Measurements from ENCODE around the gene FLYWCH2.

FLYWCH2 gene, protein sequence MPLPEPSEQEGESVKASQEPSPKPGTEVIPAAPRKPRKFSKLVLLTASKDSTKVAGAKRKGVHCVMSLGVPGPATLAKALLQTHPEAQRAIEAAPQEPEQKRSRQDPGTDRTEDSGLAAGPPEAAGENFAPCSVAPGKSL

DNA sequence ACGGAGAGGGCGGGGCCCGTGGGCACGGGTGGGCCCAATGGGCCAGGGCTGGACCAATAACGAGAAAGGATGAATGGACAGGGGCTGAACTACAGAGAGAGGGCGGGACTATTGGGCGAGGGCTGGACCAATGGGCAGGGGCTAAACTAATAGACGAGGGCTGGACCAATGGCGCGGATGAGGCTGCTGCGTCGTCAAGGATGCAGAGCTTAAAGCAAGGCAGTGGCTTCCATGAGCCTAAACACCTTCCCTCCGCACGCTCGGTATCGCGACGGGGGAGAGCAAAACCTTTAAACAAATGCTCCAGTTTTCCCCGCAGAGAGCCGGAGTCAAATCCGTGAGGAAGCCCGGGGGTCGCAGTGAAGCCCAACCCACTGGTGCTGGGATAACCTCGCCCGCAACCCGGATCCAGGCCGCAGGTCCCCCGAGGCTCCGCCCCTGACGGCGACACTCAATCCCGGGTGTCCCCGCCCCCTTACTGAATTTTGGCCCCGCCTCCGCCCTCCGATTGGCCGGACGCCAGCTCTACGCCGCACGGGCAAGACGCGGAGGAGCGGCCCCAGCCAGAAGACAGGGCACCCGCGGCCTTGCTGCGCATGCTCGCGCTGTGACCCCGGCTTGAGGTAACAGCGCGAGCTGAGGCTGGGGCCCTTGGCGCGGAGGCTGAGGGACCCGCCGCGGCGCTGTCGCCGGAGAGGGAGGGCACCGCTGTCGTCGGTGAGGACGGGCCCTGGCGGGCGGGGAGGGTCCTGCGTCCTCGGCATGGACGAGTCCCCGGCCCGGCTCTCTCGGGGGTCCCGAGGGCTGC, at the start of gene FLYWCH2:
TSS of gene FLYWCH2 (plus strand) at position 566 of the 808 bp plus-strand sequence. CDS start 13,235 bp downstream, outside the sequence.
- DNase-seq: peak; percentile 95

DNA sequence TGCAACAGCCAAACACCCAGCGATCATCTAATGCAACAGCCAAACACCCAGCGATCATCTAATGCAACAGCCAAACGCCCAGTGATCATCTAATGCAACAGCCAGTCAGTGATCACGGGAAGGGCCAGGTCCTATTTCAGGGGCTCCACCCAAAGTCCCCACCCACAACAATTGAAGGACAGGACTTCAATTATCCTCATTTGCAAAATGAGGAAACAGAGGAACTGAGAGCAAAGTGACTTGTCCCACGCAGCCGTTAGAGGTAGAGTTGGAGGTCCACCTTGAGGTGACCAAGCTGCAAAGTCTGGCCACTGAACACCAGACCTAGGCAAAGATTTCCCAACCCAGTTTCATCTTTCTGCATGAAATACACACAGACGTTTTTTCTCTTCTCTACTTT, 49.2 kb upstream of the FLYWCH2 start:
- no peak for DNase-seq

DNA sequence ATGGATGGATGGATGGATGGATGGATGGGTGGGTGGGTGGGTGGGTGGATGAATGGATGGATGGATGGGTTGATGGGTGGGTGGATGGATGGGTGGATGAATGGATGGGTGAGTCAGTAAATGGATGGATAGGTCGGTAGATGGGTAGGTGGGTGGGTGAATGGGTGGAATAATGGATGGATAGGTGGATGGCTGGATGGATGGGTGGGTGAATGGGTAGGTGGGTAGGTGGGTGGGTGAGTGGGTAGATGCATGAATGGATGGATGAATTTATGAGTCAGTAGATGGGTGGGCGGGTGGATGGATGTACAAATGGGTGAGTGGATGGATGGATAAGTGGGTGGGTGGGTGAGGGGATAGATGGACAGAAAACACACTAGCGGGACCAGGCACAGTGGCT, 48.0 kb upstream of the FLYWCH2 start:
- DNase-seq: no peak

- DNase-seq: no peak
These were observed 47.1 kb upstream of the FLYWCH2 start for GRCh38 chr16:2835638-2836493.

- no peak for DNase-seq
These were observed 46.1 kb upstream of the FLYWCH2 start for GRCh38 chr16:2836646-2837508.

- peak; percentile 35 for DNase-seq
These were observed 44.1 kb upstream of the FLYWCH2 start for GRCh38 chr16:2838928-2839327.

DNA sequence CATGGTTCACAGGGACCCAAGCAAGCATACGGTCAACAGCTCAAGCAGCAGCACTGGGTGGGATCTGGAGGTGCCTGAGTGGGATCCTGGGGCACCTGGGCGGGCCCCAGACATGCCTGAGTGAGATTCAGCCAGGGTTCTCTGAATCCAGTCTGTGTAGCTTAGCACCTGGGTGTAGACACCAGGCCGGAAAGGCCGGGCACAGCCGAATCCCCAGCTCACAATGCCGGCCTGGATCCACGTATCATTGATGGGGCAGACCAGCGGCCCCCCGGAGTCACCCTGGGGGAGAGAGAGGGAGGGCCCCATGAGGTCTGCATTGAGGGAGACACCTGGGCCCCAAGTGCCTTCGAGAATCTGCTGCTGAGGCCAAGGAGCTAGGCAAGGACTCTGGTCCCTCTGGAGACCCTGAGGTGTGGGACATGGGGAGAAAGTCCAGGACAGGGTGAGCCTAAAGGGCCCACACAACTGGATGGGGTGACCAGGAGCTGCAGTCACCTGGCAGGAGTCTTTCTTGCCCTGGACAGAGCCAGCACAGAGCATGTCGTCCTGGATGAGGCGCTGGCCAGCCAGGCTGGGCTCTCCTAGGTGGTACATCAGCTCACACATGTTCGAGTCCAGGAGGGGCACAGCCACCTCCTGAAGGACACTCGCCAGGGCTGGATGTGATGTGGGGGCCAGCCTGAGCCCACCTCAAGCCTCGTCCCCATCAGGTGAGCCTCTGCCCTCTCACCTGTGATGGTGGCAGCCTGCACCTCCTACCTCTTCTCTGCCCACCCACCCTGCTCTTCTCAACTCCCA, 43.2 kb upstream of the FLYWCH2 start:
- no peak for DNase-seq

- no peak for DNase-seq
These were observed 42.1 kb upstream of the FLYWCH2 start for GRCh38 chr16:2840914-2841313.

GRCh38 chr16:2841606-2842339, 41.2 kb upstream of the FLYWCH2 start:
- no peak for DNase-seq

DNA sequence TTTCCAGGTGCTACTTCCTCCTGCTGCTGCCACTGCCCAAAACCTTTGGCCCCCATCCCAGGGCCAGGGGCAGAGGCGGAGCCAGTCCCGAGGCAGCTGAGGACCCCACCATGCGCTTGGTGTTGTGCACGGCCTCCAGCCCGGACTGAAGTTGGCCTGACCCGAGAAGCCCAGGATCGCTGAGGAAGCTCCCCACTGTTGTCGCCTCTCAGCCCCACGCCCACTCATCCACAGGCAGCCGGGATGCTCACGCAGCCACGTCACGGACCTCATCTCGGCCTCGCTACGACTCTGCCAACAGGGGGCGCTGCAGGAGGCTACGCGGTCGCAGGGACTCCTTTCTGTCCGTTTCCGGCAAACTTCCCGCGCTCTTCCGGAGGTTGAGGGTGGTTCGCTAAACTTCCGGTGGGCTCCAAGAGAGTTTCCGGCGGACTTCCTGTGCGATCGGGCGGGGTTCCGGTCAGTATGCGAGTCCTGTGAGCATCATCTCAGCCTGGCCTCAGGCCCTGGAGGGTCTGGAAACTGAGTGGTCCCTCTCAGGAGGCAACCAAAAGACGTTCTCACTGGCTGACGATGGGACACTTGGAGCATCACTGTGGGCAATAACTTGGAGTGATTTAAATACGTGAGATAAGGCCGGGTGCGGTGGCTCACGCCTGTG, 40.5 kb upstream of the FLYWCH2 start:
- DNase-seq: no peak

DNA sequence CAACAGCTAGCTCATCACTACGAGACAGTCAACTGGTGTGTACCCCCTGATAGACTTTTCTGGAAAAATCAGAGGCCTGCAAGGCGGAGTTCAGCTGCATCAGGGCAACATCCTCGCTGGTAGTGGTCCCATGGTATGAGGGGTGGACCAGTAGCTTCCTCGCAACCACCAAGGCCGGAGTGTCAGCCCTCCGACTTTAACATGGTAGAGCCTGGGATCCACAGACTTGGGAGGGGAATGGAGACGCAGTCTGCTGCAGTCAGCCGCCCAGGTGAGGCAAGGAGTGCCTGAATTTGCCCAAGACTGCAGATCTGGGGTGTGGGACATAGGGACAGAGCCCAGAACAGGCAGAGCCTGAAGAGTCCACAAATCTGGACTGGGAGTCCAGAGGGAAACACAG, 39.5 kb upstream of the FLYWCH2 start:
- no peak for DNase-seq

DNA sequence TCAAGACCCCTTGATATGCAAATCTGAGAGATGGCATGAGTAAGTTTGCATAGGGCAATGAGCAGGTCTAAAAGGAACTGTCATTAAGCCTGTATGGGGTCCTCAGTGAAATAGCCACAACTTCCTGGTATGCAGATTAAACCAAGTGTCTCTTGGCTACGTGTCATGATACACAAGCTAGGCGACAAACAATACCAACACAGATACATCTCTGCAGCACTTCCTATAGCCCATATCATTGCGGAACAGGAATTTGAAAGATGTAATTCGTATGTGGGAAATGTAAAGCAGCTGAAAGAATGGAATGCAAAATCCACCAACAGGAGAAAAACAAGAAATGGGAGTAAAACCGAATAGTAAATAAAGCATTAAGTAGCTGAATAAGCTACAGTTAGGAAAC, 37.9 kb upstream of the FLYWCH2 start:
- DNase-seq: no peak

DNA sequence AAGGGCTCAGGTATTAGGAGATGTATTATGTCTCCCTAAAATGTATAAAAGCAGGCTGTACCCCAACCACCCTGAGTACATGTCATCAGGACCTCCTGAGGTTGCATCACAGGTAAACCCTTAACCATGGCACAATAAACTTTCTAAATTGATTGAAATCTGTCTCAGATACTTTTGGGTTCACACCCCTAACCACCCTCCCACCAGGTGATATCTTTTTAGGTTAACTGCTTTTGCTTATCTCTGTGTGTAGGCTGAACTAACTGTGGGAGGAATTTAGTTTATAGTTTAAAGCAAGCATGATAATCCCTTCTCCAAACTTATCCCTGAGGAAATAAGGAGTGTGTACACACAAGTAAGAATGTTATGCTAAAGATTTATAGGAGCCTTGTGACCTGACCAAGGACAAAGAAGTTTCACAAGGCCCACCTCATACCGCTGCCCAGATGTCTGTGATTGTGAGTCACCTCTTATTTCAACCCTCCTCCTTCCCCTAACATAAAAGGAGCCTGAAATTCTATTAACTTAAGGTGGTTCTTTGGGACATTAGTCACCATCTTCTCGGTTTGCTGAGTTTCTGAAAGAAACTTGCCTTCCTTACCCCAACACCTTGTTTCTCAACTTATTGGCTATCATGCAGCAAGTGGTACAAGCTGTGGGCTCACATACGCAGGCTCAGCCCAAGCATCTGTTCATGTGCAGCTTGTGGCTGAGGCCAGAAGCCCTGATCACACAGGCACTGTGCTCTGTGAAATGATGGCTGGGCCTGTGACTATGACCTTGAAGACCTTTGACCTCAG, 36.3 kb upstream of the FLYWCH2 start:
- DNase-seq: no peak

DNA sequence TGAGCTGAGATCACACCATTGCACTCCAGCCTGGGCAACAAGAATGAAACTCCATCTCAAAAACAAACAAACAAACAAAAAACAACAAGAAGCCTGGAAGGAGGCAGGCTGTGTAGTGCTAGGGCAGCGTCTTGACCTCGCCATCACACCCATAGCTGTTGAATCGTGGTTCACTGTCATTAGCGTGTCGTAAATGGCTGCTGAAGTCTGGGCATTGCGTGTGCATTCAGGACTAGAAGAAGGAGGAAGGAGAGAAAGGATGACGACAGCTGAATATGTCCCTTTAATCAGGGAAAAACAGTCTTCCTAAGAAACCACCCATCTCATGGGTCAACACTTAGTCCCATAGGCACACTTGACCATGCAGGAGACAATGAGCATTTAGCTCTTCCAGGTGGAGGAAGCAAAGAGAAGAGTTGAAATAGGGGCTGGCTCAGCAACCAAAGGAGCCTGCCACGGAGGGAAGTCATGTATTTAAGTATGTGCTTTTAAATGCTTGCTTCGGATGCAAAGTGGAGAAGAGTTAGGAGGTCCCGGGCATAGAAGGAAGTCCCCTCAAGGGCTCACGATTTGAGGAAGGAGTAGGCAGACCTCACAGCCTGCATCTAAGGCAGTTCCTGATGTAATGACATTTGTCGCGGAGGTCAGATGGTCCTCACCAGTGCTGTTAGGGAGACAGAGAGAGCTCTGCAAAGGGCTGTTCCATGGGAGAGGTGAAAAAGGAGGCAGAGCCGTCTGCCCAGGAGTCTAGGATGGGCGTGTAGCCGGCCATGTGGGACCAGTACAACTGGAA, 33.9 kb upstream of the FLYWCH2 start:
- no peak for DNase-seq

DNA sequence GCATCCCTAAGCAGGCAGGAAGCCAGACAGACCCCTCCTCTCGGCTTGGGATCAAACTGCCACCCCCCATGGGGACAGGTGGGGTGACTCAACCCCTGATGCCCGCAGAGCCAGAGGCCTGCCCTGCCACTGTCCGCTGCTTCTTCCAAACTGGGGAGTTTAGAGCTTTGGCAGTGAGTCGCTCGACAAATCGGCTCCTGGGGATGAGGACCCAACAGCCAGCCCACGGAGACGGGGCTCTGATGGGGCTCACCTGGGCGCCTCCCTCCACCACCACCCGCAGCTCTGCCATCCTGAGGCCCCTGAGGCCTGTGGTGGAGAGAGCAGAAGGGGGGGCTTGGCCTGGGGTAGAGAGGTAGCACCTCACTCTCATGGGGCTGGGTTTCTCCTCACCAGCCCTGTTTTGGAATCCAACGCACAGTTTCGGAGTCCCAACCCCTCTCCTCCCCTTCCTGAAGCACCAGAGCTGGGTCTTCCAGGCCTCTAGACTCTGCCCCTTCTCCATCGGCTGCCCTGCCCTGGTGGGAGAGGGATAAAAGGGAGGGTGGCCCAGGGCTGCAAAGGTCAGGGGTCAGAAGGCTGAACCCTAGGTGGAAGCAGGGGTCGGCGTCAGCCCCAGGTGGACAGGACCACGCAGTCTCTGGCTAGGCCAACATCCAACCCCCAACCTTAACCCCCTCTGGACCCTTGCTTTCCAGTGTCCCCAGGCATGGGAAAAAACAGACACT, 30.8 kb upstream of the FLYWCH2 start:
- DNase-seq: no peak

- no peak for DNase-seq
These were observed 30.1 kb upstream of the FLYWCH2 start for GRCh38 chr16:2852731-2853507.

DNA sequence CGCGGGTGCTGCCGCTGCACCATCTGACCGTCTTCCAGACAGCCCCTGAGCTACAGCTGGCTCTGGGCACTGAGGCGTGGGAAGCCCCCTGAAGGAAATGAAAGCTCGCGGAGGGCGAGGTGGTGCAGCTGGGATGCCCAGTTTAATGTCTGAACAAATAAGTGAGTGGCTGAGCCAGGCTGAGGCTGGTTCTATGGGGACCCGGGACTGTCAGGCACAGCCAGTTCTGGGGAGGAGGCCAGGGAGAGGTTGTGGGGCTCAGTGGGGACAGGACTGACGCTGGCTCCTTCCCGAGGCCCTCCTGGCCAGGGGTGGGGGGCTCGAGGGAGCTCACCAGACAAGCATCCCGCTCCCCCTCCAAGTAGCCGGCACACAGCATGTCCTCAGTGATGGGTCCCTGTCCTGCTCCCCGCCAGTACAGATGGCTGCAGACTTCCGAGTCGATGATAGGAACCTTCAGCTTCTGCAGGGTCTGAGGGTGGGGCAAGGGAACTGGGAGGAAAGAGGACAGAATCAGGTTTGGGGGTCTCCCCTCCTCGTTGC, 29.4 kb upstream of the FLYWCH2 start:
- no peak for DNase-seq

All from DMS79 treated with DMSO at 0.1 percent for 48 hours (cell line).